Sigmoid colon (tissue), 7 donors: ENCODE data around the gene ADM2. TPM values are rescaled to one million over a fixed set of nuclear protein-coding genes. Genes with fewer than 3 reads are reported as not detected.

Experiments
- DNase-seq: peaks from one replicate; pipeline ENCODE4 v3.0.0-alpha.2; 2019
- H3K27ac ChIP-seq, 4 donors: fragments of 200-600 bp; sonication (generic); one replicate each; pipeline ENCODE4 v1.5.1; 2016 to 2019; ENCODE audit warnings: mild to moderate bottlenecking in 1 of 4
- H3K27me3 ChIP-seq, 3 donors: fragments of 200-600 bp; sonication (generic); one replicate each; pipeline ENCODE4 v1.5.1; 2019; ENCODE audit warnings: mild to moderate bottlenecking in 1 of 3
- H3K36me3 ChIP-seq, 4 donors: fragments of 200-600 bp; sonication (generic); one replicate each; pipeline ENCODE4 v1.5.1; 2016 to 2019
- H3K4me1 ChIP-seq, 4 donors: fragments of 200-600 bp; sonication (generic); one replicate each; pipeline ENCODE4 v1.5.1; 2017 to 2019
- H3K4me3 ChIP-seq, 4 donors: fragments of 200-600 bp; sonication (generic); one replicate each; pipeline ENCODE4 v1.5.1; 2017 to 2019; ENCODE audit warnings: mild to moderate bottlenecking in 2 of 4, moderate library complexity in 1 of 4
- H3K9me3 ChIP-seq, 4 donors: fragments of 200-600 bp in 3 of 4; sonication (generic) in 3 of 4; one replicate each; pipeline versions ENCODE4 v1.5.1 to v1.6.1; 2013 to 2019
- CTCF ChIP-seq, 4 experiments: fragments of 450-650 bp in 3 of 4; fragments of 200-600 bp in 1 of 4; IDR thresholded peaks; one replicate each; pipeline ENCODE4 v1.5.1; 2016 to 2019; ENCODE audit warnings: antibody characterized with exemption in 4 of 4, mild to moderate bottlenecking in 3 of 4, moderate library complexity in 2 of 4
- EP300 ChIP-seq, 4 donors: sonication (generic); formaldehyde crosslinking; IDR thresholded peaks; one replicate each; pipeline ENCODE4 v1.6.1; 2017; ENCODE audit warnings: antibody characterized with exemption in 4 of 4
- POLR2A ChIP-seq, 2 donors: fragments of 450-650 bp; IDR thresholded peaks; one replicate each; pipeline ENCODE4 v1.6.1; 2016; ENCODE audit warnings: antibody characterized with exemption in 2 of 2, mild to moderate bottlenecking in 2 of 2, moderate library complexity in 2 of 2
- POLR2AphosphoS5 ChIP-seq, 4 donors: sonication (generic); formaldehyde crosslinking; IDR thresholded peaks; one replicate each; pipeline ENCODE4 v1.6.1; 2017; ENCODE audit warnings: antibody characterized with exemption in 4 of 4
- WGBS, 2 donors: extraction: QIAGEN DNeasy Blood & Tissue Kit; methylation state at CpG; one replicate each; pipeline ENCODE4 v1.1.7; 2013; 5-methylcytosine and 5-hydroxymethylcytosine counted together
- intact Hi-C: fragments of 100-400 bp; cut with DNase I; formaldehyde crosslinking; loops from one replicate; pipeline ENCODE4 v1.15.1; 2023
- polyA plus RNA-seq, 3 donors: library from polyadenylated mRNA; stranded (reverse); fragments of 200-250 nt; gene quantifications; one replicate each; pipeline ENCODE4 v1.2.3, GENCODE V29; 2013
- total RNA-seq, 4 donors: library from RNA; depleted of rRNA; stranded (reverse); fragments of >200 nt; gene quantifications; one replicate each; pipeline ENCODE4 v1.1.0, GENCODE V29; 2016
- donor health status: healthy with polysubstance abuse.
- donor health status: Bipolar disorder and iron deficiency.
- donor health status: healthy.

Gene ADM2
- total and polyA plus RNA-seq, 7 donors = 1.2 to 8.6 (median 3.2) TPM; not detected in 4

GRCh38 chr22:50471197-50471847 is 10.0 kb upstream of the ADM2 start:
- H3K4me1 ChIP-seq = peaks cover 0 to 61% (median 59%) of the 10 kb centered on the region in 4 donors
- no peak overlapping the region for H3K27ac ChIP-seq
- H3K4me3 ChIP-seq = no peak overlapping the region
- no peak for TF ChIP-seq POLR2A (IDR thresholded peaks at IDR 0.05)
- no peak for TF ChIP-seq CTCF (IDR thresholded peaks at IDR 0.05)
- TF ChIP-seq POLR2AphosphoS5 (IDR thresholded peaks at IDR 0.05) = no peak
- TF ChIP-seq EP300 (IDR thresholded peaks at IDR 0.05) = no peak
- no peaks in the 10 kb centered on the region for H3K9me3 ChIP-seq
- peaks cover 13 to 17% (median 15%) of the 10 kb centered on the region in 4 donors for H3K36me3 ChIP-seq
- H3K27me3 ChIP-seq = no peaks in the 10 kb centered on the region
- no peak for DNase-seq
- intact Hi-C loops = no loop called here
- WGBS, 2 donors = 73% methylated on average over 21 of the region's 21 CpGs

- Histone ChIP-seq H3K4me3 (no peak overlapping the region), H3K27ac (no peak overlapping the region), H3K27me3 (no peaks in the 10 kb centered on the region), H3K9me3 (no peaks in the 10 kb centered on the region), H3K36me3 (peaks cover 6 to 10% (median 9%) of the 10 kb centered on the region in 4 donors), H3K4me1 (peaks cover 0 to 61% (median 59%) of the 10 kb centered on the region in 4 donors)
- intact Hi-C loops = no loop called here
- DNase-seq = no peak
- no peak for TF ChIP-seq CTCF (IDR thresholded peaks at IDR 0.05)
- no peak for TF ChIP-seq POLR2A (IDR thresholded peaks at IDR 0.05)
- WGBS, 2 donors = 78 to 84% methylated on average over 5 of the region's 5 CpGs
Observed at GRCh38 chr22:50471962-50472361, 9.4 kb upstream of the ADM2 start.

GRCh38 chr22:50473088-50473487 is 8.3 kb upstream of the ADM2 start:
- H3K9me3 ChIP-seq = no peaks in the 10 kb centered on the region
- no peak overlapping the region for H3K27ac ChIP-seq
- intact Hi-C loops = no loop called here
- TF ChIP-seq EP300 (IDR thresholded peaks at IDR 0.05) = no peak
- no peak for TF ChIP-seq POLR2A (IDR thresholded peaks at IDR 0.05)
- H3K4me1 ChIP-seq = peaks cover 0 to 61% (median 59%) of the 10 kb centered on the region in 4 donors
- no peaks in the 10 kb centered on the region for H3K27me3 ChIP-seq
- H3K4me3 ChIP-seq = peak overlapping the region in 2 of 4 donors; percentile 87 to 93
- DNase-seq = no peak
- 70 to 74% methylated on average over 6 of the region's 6 CpGs for WGBS, 2 donors
- H3K36me3 ChIP-seq = no peaks in the 10 kb centered on the region

- H3K9me3 ChIP-seq = no peaks in the 10 kb centered on the region
- H3K27me3 ChIP-seq = peaks cover 0 to 6% (median 0%) of the 10 kb centered on the region in 3 donors
- DNase-seq = peak; percentile 65
- WGBS, 2 donors = 3 to 7% methylated on average over 62 of the region's 62 CpGs
- no peaks in the 10 kb centered on the region for H3K36me3 ChIP-seq
- H3K27ac ChIP-seq = peak overlapping the region; percentile 82 to 91 (median 87)
- peaks cover 0 to 60% (median 56%) of the 10 kb centered on the region in 4 donors for H3K4me1 ChIP-seq
- peak overlapping the region; percentile 62 to 99 (median 90) for H3K4me3 ChIP-seq
- intact Hi-C loops = loop anchor here (1.0 to 2.0 kb wide), 2 partner anchors 33 to 51 kb away; partner anchors contain the start of genes LMF2 and SCO2
- TF ChIP-seq POLR2AphosphoS5 (IDR thresholded peaks at IDR 0.05) (peak in 1 of 4 donors; percentile 28), EP300 (IDR thresholded peaks at IDR 0.05) (no peak)
Observed at GRCh38 chr22:50473855-50474671, 7.3 kb upstream of the ADM2 start.

GRCh38 chr22:50474710-50475651 is 6.4 kb upstream of the ADM2 start, which contains the start of gene SBF1:
SBF1 (minus strand) TSS chr22:50475035; CDS start chr22:50474840, 195 bp downstream.
- Histone ChIP-seq H3K27me3 (peaks cover 0 to 15% (median 5%) of the 10 kb centered on the region in 3 donors), H3K9me3 (no peaks in the 10 kb centered on the region), H3K4me1 (peaks cover 0 to 50% (median 48%) of the 10 kb centered on the region in 4 donors), H3K4me3 (peak within 1 kb of the TSS; percentile 62 to 99 (median 90)), H3K27ac (peak within 1 kb of the TSS; percentile 82 to 91 (median 87)), H3K36me3 (no peaks in the 10 kb centered on the region)
- intact Hi-C loops = loop anchor here (1.0 to 2.0 kb wide), 2 partner anchors 32 to 50 kb away; partner anchors contain the start of genes LMF2 and SCO2
- no peak for TF ChIP-seq CTCF (IDR thresholded peaks at IDR 0.05)
- peak; percentile 26 to 68 (median 46) for TF ChIP-seq POLR2AphosphoS5 (IDR thresholded peaks at IDR 0.05)
- DNase-seq = peak; percentile 95
- 2% methylated on average over 97 of the region's 97 CpGs for whole genome bisulfite sequencing, 2 donors
